GM23338 (cell line): Measurements from ENCODE around the gene KIAA0040. TPM values are rescaled to one million over a fixed set of nuclear protein-coding genes. Genes with fewer than 3 reads are reported as not detected.

Source experiments
- ATAC-seq: fragments of 200-7000 bp; cut with Tn5 transposase; 3 replicates; pipeline ENCODE4 v1.9.1; 2020
- DNase-seq: peaks from one replicate; pipeline ENCODE4 v3.0.0-alpha.2; 2015; ENCODE audit warnings: low spot score
- H2AFZ ChIP-seq: fragments of 200-600 bp; sonication (generic); 2 replicates; pipeline ENCODE4 v1.8.0; 2016; ENCODE audit warnings: antibody characterized with exemption, mild to moderate bottlenecking, moderate library complexity
- H3F3A ChIP-seq: fragments of 200-600 bp; sonication (generic); replicated peaks from 2 replicates; pipeline ENCODE4 v1.8.0; 2017; ENCODE audit warnings: antibody characterized with exemption, mixed run types, low read depth
- H3K27ac ChIP-seq: fragments of 200-600 bp; sonication (generic); 2 replicates; pipeline ENCODE4 v1.6.1; 2016; ENCODE audit warnings: low read depth
- H3K27me3 ChIP-seq: fragments of 200-600 bp; sonication (generic); 2 replicates; pipeline ENCODE4 v1.8.0; 2016; ENCODE audit warnings: mild to moderate bottlenecking, mixed run types, moderate library complexity; ENCODE audit not compliant: insufficient read depth
- H3K36me3 ChIP-seq: fragments of 200-600 bp; sonication (generic); 2 replicates; pipeline ENCODE4 v1.8.0; 2016; ENCODE audit warnings: mild to moderate bottlenecking; ENCODE audit not compliant: insufficient read depth
- H3K4me1 ChIP-seq: fragments of 200-600 bp; sonication (generic); 2 replicates; pipeline ENCODE4 v1.8.0; 2016; ENCODE audit warnings: mild to moderate bottlenecking, moderate library complexity; ENCODE audit not compliant: insufficient read depth
- H3K4me2 ChIP-seq: fragments of 200-600 bp; sonication (generic); 2 replicates; pipeline ENCODE4 v1.7.1; 2017; ENCODE audit warnings: mixed run types
- H3K4me3 ChIP-seq: fragments of 200-600 bp; sonication (generic); 2 replicates; pipeline ENCODE4 v1.6.1; 2016; ENCODE audit warnings: mixed run types
- H3K79me2 ChIP-seq: fragments of 200-600 bp; sonication (generic); replicated peaks from 2 replicates; pipeline ENCODE4 v1.8.0; 2017; ENCODE audit warnings: mild to moderate bottlenecking; ENCODE audit not compliant: insufficient read depth
- H3K9me2 ChIP-seq: fragments of 200-600 bp; sonication (generic); 2 replicates; pipeline ENCODE4 v1.8.0; 2017; ENCODE audit not compliant: insufficient read depth
- H4K20me1 ChIP-seq: fragments of 200-600 bp; sonication (generic); replicated peaks from 2 replicates; pipeline ENCODE4 v1.8.0; 2017; ENCODE audit warnings: mild to moderate bottlenecking; ENCODE audit not compliant: insufficient read depth
- H3K27ac Mint-ChIP-seq: 2 replicates; pipeline ENCODE4 v1.8.0; 2020; ENCODE audit warnings: inconsistent platforms, mild to moderate bottlenecking, moderate library complexity, mixed read lengths
- H3K27me3 Mint-ChIP-seq: 3 replicates; pipeline ENCODE4 v1.8.0; 2022; ENCODE audit warnings: low read depth, mild to moderate bottlenecking, moderate library complexity, mixed read lengths, inconsistent platforms; ENCODE audit not compliant: insufficient read depth, poor library complexity
- H3K36me3 Mint-ChIP-seq: 3 replicates; pipeline ENCODE4 v1.8.0; 2021; ENCODE audit warnings: low read depth, mild to moderate bottlenecking, inconsistent platforms, moderate library complexity, mixed read lengths
- H3K4me1 Mint-ChIP-seq: 3 replicates; pipeline ENCODE4 v1.8.0; 2020; ENCODE audit warnings: mild to moderate bottlenecking, inconsistent platforms, mixed read lengths
- H3K4me3 Mint-ChIP-seq: 3 replicates; pipeline ENCODE4 v1.8.0; 2021; ENCODE audit warnings: moderate library complexity, mild to moderate bottlenecking, inconsistent platforms, mixed read lengths
- H3K9me3 Mint-ChIP-seq: 3 replicates; pipeline ENCODE4 v1.8.0; 2020; ENCODE audit warnings: moderate library complexity, mild to moderate bottlenecking, inconsistent platforms, mixed read lengths
- CREB1 ChIP-seq: fragments of 250-450 bp; sonication (Bioruptor Pico); IDR thresholded peaks from 2 replicates; pipeline ENCODE4 v1.5.0; 2020; ENCODE audit warnings: low read depth, mild to moderate bottlenecking, moderate library complexity
- CTCF ChIP-seq, 2 experiments: fragments of 200-600 bp in 1 of 2; sonication (generic) in 1 of 2; conservative IDR thresholded peaks; 2 replicates each; pipeline versions ENCODE4 v1.5.1 to v1.6.1; 2016 to 2017; ENCODE audit warnings: antibody characterized with exemption in 2 of 2, low read depth in 2 of 2, mild to moderate bottlenecking in 2 of 2, moderate library complexity in 1 of 2
- EZH2phosphoT487 ChIP-seq: fragments of 200-600 bp; sonication (generic); IDR thresholded peaks from one replicate; pipeline ENCODE4 v1.8.1; 2018; ENCODE audit warnings: antibody characterized with exemption; ENCODE audit not compliant: unreplicated experiment
- JUNB ChIP-seq: IDR thresholded peaks from one replicate; pipeline ENCODE4 v1.6.1; 2016; ENCODE audit warnings: antibody characterized with exemption; ENCODE audit not compliant: unreplicated experiment
- NANOG ChIP-seq: IDR thresholded peaks from 2 replicates; pipeline ENCODE4 v1.6.1; 2016; ENCODE audit warnings: antibody characterized with exemption, borderline replicate concordance
- POLR2AphosphoS5 ChIP-seq: IDR thresholded peaks from 2 replicates; pipeline ENCODE4 v1.6.1; 2016; ENCODE audit warnings: antibody characterized with exemption, low read depth
- ZNF114 ChIP-seq: fragments of 250-450 bp; sonication (Bioruptor Pico); IDR thresholded peaks from 2 replicates; pipeline ENCODE4 v1.5.0; 2020; ENCODE audit warnings: mild to moderate bottlenecking, moderate library complexity
- ZNF462 ChIP-seq: fragments of 250-450 bp; sonication (Bioruptor Pico); IDR thresholded peaks from 2 replicates; pipeline ENCODE4 v1.5.0; 2020; ENCODE audit warnings: mild to moderate bottlenecking, moderate library complexity
- polyA plus RNA-seq: library from polyadenylated mRNA; unstranded; fragments of >200 nt; fragmentation: Nextera tagmentation; extraction: Ambion mirVana; gene quantifications from 2 replicates; pipeline ENCODE4 v1.2.1, GENCODE V29; 2016
- total RNA-seq: library from RNA; depleted of rRNA; stranded (reverse); fragments of >200 nt; shearing (Covaris generic); gene quantifications from 2 replicates; pipeline ENCODE4 v1.2.3, GENCODE V29; 2014

KIAA0040 gene
- total and polyA plus RNA-seq, 2 experiments from 2014 or later: 7.0 to 11.9 TPM

GRCh38 chr1:175221557-175222175 lies 29.1 kb upstream of the KIAA0040 start:
- Histone ChIP-seq H3K4me1 (peaks cover 18% of the 10 kb centered on the region), H3K79me2 (no peaks in the 10 kb centered on the region), H2AFZ (peak overlapping the region; percentile 96), H3K4me3 (peak overlapping the region; percentile 21; the same call in 1 of the 2 replicates), H3K4me2 (peak overlapping the region; percentile 67), H3F3A (no peaks in the 10 kb centered on the region), H3K27me3 (no peaks in the 10 kb centered on the region), H4K20me1 (no peaks in the 10 kb centered on the region), H3K27ac (no peak overlapping the region), H3K36me3 (no peaks in the 10 kb centered on the region), H3K9me2 (no peaks in the 10 kb centered on the region)
- Mint-ChIP-seq H3K36me3 (no peaks in the 10 kb centered on the region; the same call in 2 of the 3 replicates), H3K4me1 (peaks cover 27% of the 10 kb centered on the region), H3K4me3 (no peak overlapping the region; the same call in 2 of the 3 replicates), H3K27me3 (peaks cover 5% of the 10 kb centered on the region), H3K27ac (peak overlapping the region; percentile 85), H3K9me3 (no peaks in the 10 kb centered on the region)
- TF ChIP-seq NANOG (no peak), EZH2phosphoT487 (no peak), POLR2AphosphoS5 (no peak), ZNF462 (CRISPR knock-in tag) (peak; percentile 15; the same call in 1 of the 2 replicates), JUNB (no peak), CTCF (conservative IDR thresholded peaks at IDR 0.05; ENCODE audit: low read depth in 2 of 2) (peak in 1 of 2 experiments; percentile 64; a peak in 3 of 4 replicates), ZNF114 (CRISPR knock-in tag) (no peak), CREB1 (no peak)
- peak; percentile 85 for DNase-seq
- ATAC-seq: peak; percentile 94
